GM18502 (cell line): ENCODE data around the gene FBXL17.
A peak's percentile ranks its signal among the peaks of the same experiment; 100 is the strongest.

Experiments
- ATAC-seq: cut with Tn5 transposase; IDR thresholded peaks from one replicate; pipeline ENCODE4 v1.9.1; 2021; ENCODE audit warnings: mild to moderate bottlenecking; ENCODE audit not compliant: unreplicated experiment, poor library complexity

FBXL17 gene

GRCh38 chr5:107933326-107933725 is 448.6 kb downstream of the FBXL17 start:
- ATAC-seq = no peak

- ATAC-seq = no peak
These were observed 451.0 kb downstream of the FBXL17 start for GRCh38 chr5:107930891-107931290.

- no peak for ATAC-seq
These were observed 451.8 kb downstream of the FBXL17 start for GRCh38 chr5:107930092-107930491.

- no peak for ATAC-seq
These were observed 452.8 kb downstream of the FBXL17 start for GRCh38 chr5:107929080-107929479.

- ATAC-seq = no peak
These were observed 455.8 kb downstream of the FBXL17 start for GRCh38 chr5:107926121-107926520.

- ATAC-seq = no peak
These were observed 456.7 kb downstream of the FBXL17 start for GRCh38 chr5:107925200-107925599.

- peak; percentile 82 for ATAC-seq
These were observed 461.9 kb downstream of the FBXL17 start for GRCh38 chr5:107919969-107920368.

- peak; percentile 57 for ATAC-seq
These were observed 462.5 kb downstream of the FBXL17 start for GRCh38 chr5:107919361-107919760.

- ATAC-seq = no peak
These were observed 463.9 kb downstream of the FBXL17 start for GRCh38 chr5:107917983-107918382.

GRCh38 chr5:107916731-107917725 is 464.9 kb downstream of the FBXL17 start:
- no peak for ATAC-seq

- no peak for ATAC-seq
These were observed 466.6 kb downstream of the FBXL17 start for GRCh38 chr5:107915176-107915812.

GRCh38 chr5:107913494-107913893 is 468.4 kb downstream of the FBXL17 start:
- no peak for ATAC-seq

- ATAC-seq = no peak
These were observed 481.2 kb downstream of the FBXL17 start for GRCh38 chr5:107900721-107901120.

- ATAC-seq = no peak
These were observed 487.5 kb downstream of the FBXL17 start for GRCh38 chr5:107894361-107894760.

GRCh38 chr5:107893642-107894041 is 488.3 kb downstream of the FBXL17 start:
- no peak for ATAC-seq

- no peak for ATAC-seq
These were observed 492.5 kb downstream of the FBXL17 start for GRCh38 chr5:107889387-107889786.

- no peak for ATAC-seq
These were observed 493.4 kb downstream of the FBXL17 start for GRCh38 chr5:107888541-107888940.

GRCh38 chr5:107887166-107887943 is 494.5 kb downstream of the FBXL17 start:
- no peak for ATAC-seq

- no peak for ATAC-seq
These were observed 496.3 kb downstream of the FBXL17 start for GRCh38 chr5:107885601-107886000.

GRCh38 chr5:107884871-107885270 is 497.0 kb downstream of the FBXL17 start:
- ATAC-seq = no peak

- no peak for ATAC-seq
These were observed 503.2 kb downstream of the FBXL17 start for GRCh38 chr5:107878661-107879060.
